ELF-1 (cell line): ENCODE data around the gene TMTC3.
"Not testable (repeated sequence)": the region's sequence is repeated elsewhere in the genome, so short reads cannot be mapped to it uniquely, and the experiment has no call there.

Experiments
- DNase-seq: peaks from one replicate; pipeline ENCODE4 v3.0.0-alpha.2; 2016; ENCODE audit warnings: low read depth, low spot score

The TMTC3 gene

DNA sequence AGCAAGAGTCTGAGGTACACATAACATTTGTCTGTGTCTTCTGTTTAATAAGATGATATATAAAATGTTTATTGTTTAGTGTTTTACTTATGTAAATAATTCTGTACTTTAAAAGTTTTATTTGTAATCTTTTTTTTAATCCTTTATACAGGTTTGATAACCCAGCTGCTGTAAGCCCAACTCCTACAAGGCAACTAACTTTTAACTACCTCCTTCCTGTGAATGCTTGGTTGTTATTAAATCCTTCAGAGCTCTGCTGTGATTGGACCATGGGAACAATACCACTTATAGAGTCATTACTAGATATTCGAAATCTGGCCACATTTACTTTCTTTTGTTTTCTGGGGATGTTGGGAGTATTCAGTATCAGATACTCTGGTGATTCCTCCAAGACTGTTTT is 24.1 kb downstream of the TMTC3 start:
- no peak for DNase-seq

DNA sequence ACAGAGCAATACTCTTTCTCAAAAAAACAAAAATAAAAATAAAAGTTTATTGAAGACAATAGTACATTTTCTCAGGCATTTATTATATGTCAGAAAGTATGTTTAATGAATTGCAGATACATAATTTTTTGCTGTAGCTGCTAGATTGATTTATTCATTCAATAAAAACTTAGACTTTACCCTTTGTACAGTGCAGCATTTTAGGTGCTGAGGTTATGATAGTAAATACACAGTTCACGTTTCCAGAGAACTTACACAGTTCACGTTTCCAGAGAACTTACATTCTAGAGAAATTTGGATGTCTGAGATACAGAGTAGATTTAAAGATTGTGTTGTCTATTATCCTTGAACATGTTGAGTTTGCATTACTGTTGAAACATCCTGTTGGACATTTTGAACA is 25.3 kb downstream of the TMTC3 start:
- DNase-seq = no peak

DNA sequence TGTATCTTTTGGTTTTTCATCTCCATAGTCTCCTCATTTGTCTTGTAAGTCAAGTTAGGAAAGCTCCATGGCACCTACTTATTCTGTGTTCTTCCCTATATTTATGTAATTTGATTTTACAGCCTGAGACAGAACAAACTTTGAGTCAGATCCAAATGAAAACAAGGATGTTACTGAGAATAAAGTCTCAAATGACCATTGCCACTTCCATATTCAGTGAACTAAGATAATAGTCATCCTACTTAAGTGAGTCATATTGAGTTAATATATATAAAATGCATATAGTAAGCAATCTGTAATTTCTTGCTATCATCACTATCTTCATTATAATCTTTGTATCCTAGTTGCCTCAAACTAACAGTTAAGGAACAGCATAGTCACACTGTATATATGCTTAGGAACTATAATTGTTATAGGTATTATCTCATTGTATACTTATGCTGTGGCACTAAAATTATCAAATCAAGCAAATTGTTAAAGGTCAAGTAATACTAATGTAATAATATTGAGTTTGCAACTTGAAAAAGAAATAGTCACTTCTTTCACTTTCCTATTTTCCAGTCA is 30.8 kb downstream of the TMTC3 start:
- no peak for DNase-seq

DNA sequence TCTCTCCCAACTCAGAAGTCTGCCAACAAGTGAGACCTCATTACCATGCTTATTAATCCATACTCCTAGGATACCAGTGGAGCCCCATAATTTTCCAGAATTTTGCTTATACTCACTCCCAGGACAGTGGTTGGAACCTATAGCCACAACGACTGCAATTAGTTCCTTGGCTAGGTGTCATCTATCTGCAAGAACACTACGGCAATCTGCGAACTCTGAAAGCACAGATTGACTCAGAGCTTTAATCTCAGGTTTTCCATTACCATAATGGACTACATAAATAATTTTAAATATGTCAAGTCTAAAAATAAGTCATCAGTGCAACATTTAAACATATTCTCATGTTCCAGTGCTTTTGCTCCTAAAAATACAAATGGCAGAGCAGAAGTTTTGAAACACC is 33.4 kb downstream of the TMTC3 start:
- no peak for DNase-seq

DNA sequence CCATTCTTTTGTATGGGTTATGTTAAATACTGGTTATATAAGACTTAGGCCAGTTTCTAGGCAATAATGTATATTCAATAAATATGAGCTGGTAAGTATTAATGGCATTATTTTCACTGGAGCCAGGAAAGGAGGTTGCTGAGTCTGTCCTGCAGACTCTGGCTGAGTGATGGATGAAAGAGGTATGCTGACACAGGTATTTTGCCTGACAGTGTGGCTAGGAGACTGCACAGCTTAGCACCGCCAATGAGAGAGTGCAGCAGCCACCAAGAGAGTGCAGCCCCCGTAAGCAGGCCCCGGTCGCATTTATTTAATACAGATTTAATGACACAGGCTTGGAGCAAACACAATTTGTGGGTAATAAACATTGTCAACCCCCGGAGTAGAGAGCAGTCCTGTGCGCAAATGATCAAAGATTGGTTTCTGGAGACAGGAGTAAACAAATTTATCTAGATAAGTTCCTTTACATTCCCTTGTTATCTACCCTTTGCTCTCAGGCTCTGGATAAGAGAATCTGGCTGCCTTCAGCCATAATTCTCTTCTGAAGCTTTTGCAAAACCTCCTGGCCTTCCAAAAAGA is 37.4 kb downstream of the TMTC3 start:
- DNase-seq = no peak

DNA sequence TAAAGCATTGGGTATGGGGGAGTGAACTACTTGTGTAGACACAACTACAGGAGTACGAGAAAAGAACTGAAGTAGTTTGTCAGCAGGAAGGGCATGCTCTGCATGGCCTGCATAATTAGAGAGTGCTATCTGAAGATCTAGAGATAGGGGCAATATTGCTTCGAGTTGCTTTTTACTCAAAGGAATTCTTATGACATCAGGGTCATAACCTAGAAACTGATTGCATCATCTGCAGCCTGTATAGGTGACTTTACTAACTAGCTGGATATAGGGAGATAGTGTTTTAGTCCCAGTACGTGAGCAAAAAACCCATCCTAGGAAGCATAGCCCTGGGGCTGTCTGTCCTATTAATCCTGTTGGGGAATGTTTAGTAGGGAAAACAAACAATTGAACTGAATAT is 39.8 kb downstream of the TMTC3 start:
- DNase-seq = no peak

DNA sequence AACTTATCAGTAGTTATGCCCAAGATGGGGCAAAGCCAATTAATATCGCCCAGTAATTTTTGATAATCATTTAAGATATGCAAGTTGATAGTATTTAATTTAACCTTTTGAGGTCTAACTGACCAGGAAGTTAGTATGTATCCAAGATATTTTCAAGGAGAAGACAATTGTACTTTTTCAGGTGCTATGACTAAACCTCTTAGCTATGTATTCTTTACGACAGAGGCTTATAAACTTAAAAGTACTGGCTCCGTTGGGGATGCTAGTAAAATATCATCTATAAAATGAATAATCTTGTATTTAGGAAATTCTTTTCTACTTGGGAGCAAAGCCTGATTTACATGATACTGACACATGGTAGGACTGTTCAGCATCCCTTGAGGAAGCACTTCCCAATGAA is 40.3 kb downstream of the TMTC3 start:
- no peak for DNase-seq

DNA sequence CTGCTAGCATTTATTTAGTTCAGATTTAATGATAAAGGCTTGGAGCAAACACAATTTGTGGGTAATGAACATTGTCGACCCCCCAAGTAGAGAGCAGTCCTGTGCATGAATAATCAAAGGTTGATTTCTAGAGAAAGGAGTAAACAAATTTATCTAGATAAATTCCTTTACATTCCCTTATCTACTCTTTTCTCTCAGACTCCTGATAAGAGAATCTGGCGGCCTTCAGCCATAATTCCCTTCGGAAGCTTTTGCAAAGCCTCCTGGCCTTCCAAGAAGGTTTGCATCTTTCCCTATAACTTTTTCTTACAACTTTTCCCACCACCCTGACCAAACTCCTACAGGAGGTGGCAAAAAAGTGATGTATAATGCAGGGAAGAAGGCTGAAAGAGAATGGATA is 42.1 kb downstream of the TMTC3 start:
- DNase-seq = no peak

DNA sequence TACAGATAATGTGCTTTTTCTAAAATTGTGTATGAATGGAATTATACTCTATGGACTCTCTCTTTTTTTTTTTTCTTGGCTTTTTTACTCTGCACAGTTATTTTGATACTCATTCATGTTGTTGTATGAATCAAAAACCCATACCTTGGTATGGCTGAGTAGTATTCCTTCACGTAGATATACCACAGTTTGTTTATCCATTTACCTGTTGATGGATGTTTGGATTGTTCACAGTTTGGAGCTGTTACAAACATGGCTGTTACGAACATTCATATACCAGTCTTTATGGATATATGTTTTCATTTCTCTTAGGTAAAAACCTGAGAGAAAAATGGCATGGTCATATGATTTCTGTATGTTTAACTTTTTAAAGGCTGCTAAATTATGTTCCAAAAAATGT is 43.2 kb downstream of the TMTC3 start:
- DNase-seq = no peak

DNA sequence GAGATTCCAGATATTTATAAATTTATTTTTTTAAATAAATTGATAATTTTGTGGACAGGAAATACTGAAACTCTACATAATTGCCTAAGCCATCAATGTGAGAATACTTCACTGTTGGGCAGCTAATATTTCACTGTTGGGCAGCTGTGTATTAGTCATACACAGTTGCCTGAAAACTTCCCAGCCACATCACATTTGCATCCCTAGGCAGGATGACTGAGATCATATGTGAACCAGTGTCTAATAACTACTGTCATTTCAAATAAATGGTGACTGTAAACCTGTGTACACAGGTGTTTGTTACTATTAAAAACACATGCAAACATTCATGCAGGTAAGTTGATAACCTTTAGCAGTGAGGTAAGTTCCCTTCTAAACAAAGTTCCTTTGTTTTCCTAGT is 43.9 kb downstream of the TMTC3 start:
- DNase-seq = no peak

DNA sequence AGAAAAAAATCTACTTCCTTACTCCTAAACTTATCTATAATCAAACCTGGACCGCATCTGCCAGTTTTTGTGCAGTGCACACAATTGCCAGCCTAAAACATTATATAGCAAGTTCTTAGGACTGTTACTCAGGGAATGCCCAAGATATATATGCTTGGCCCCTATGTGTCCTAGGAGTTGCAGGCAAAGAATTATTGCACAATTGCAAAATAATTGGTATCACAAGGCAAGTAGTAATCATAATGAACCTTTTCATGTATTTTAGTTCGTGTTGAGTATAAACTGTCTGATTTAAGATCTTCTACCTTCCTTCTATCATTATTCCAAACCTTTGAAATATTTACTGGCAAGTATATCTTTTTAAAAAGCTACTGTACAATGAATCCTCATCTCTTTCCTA is 45.5 kb downstream of the TMTC3 start:
- no peak for DNase-seq

DNA sequence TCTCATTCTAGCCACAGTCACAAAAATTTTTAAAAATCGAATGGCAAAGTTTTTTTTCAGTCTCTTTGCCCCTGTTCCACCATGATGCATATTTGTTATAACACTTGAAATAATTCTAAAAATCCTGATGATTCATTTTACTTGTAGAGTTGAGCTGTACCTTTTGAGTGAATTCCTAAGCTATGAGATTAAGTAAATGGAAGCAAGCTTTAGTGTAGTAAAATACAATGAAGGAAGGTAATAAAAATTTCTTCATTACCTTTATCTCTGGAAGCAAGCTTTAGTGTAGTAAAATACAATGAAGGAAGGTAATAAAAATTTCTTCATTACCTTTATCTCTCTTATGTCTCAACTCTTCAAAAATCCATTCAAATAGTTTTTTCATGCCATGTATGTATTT is 46.1 kb downstream of the TMTC3 start:
- no peak for DNase-seq

DNA sequence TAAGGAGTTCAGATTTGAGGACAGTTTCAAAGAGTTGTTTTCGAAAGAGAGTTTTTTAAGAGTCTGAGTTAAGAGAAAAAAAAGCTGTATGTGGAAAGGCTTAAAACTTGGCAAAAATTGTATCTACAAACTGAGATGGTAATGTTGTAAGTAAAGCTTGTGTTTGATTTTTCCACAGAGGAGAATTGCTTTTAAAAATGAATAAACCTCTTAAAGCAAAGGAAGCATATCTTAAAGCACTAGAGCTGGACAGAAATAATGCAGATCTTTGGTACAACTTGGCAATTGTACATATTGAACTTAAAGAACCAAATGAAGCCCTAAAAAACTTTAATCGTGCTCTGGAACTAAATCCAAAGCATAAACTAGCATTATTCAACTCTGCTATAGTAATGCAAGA is 50.3 kb downstream of the TMTC3 start:
- no peak for DNase-seq

DNA sequence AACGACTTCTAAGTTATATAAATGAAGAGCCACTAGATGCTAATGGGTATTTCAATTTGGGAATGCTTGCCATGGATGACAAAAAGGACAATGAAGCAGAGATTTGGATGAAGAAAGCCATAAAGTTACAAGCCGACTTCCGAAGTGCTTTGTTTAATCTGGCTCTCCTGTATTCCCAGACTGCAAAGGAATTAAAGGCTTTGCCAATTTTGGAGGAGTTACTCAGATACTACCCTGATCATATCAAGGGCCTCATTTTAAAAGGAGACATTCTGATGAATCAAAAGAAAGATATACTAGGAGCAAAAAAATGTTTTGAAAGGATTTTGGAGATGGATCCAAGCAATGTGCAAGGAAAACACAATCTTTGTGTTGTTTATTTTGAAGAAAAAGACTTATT is 52.8 kb downstream of the TMTC3 start:
- DNase-seq = no peak

DNA sequence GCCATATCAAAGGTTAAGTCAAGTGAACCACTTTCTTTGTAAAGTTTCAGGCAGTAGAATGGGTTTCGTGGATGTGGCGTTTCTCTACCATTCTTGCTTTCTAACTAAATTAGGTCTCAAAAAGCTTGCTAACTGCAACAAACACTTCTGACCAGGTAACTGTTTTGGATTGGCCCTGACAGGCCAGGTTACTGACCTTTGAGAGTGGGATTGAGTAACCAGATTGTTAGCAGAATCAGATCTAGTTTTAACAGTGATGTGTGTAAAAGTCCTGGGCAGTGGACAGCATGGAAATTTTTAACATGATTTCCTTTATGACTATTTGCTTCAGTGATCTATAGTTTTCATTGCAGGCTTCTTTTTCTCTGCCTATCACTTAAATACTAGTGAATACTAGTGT is 57.9 kb downstream of the TMTC3 start:
- no peak for DNase-seq

DNA sequence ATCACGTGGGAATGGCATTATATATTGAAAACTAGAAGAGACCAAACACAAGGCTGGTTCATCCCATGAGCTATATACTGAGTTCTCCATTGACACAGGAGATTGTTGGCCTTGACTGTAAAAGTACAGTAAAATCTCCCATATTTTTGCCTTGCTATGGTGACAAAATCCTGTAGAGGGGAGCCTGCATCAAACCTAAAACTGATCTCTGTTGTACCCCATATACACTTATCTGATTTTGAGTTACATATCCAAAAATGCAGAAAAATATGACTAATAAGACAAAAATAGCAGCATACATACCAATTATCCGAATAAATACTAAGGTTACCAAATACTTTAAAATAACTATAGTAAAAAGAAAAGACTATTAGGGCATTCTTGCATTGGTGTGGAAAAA is 60.4 kb downstream of the TMTC3 start:
- no peak for DNase-seq

DNA sequence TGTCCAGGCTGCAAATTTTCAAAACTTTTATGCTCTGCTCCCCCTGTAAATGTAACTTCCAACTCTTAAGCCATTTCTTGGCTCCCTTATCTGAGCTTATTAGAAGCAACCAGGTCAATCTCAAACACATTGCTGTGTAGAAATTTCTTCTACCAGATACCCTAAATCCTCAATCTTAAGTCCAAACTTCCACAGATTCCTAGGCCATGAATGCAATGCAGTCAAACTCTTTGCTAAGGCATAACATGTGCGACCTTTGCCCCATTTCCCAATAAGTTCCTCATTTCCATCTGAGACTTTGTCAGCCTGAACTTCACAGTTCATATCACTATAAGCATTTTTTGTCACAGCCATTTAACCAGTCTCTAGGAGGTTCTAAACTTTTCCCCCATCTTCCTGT is 64.5 kb downstream of the TMTC3 start:
- no peak for DNase-seq

DNA sequence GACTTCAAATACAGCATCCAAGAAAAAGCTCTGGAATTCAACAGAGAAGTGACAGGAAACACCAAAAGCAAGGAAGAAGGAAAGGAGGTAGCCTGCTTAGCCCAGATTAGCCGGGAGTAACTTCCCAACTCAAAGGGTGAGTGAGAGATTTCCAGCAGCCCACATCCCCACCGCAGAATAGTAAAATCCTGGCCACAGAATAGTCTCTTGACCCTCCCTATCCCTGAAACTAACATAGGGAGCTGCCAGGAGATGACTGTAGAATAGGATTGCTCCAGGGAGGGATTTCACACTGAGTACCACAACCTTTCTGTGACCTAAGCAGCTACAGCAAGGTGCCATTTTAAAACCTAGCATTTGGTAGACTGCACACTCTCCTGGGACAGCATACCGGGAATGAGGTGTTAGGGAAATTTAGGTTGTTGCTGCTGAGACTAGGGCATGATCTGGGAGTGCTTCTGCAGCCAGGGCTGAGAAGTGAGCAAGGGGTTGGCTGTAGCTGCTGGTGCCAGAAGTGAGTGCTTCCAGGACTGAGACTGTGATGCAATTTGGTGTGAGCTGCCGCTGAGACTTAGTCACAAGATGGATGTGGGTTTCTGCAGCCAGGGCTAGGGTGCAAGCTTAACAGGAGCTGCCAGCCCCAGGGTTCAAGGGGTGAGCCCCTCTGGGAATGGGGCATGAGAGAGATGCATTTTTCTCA is 66.0 kb downstream of the TMTC3 start:
- no peak for DNase-seq

DNA sequence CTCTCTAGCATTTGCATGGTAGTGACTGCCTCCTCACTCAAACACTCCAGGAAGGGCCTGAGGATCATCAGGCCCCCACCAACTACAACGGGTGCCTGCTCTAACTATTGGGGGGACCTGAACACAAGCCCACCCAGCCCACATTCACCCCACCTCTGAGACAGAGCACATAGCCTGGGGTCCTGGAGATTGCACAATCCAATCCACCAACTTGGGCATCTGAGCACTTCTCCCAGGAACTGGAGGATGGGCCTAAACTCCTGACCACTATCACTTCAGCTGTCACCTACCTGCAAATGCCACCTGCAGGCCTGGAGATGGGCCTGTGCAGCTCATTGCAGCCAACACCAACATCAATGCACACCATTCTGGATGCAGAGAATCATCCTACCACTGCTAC is 66.6 kb downstream of the TMTC3 start:
- no peak for DNase-seq

DNA sequence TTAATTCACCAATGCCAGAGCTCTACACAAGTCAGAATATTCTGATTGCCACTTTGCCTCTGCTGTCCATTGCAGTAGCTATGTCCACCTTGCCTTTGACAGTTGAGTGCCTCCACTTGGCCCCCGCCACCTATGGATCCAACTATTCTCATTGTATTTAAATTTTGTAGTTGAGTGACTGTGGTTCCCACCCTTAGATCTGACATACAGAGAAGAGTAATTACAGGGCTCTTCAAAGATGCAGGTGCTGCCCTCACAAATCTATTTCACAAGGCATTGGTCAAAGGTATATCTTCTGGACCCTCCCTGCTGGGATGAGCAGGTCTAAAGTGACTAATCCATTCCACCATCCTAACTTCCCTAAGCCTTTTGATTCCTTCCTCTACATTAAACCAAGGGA is 68.2 kb downstream of the TMTC3 start:
- DNase-seq = not testable (repeated sequence)

DNA sequence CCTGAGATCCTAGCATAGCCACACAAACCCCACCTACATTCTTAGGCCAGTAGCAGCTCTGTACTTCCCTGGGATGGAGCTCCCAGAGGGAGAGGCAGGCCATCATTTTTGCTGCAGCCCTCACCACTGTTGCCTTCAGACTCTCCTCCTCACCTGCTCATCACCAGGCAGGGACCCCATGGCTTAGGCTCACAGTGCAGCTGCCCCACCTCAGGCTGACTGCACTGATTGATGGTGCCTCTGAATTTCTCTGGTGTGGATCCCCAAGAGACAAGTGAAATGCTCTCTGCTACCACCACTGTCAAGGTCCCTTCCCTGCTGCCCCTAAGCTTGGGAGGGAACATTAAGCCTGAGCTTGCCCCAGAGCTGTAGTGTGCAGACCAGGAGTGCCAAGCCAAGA is 76.2 kb downstream of the TMTC3 start:
- no peak for DNase-seq

DNA sequence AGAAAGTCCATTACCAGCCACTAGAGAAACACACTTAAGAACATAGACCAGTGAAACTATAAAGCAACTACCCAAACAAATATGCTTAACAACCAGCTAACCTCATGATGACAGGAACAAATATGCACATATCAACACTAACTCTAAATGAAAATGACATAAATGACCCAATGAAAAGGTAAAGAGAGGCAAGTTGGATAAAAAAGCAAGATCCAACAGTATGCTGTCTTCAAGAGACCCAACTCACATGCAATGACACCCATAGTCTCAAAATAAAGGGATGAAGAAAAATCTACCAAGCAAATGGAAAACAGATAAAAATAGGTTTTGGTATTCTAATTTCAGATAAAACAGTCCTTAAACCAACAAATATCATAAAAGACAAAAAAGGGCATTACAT is 77.8 kb downstream of the TMTC3 start:
- DNase-seq = no peak

DNA sequence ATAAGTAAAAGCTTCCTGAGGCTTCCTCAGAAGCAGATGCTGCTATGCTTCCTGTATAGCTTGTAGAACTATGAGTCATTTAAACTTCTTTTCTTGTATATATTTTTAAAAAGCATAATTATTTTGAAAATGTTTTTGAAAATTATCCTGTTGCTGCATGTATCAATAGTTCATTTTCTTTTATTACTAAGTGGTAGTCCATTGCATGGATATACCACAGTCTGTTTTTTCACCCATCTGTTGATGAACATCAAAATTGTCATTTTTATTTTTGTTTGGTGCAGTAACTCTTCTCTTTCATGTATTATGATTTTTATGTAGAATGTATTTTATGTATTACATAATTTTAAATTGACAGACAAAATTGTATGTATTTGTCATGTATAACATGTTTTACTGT is 81.4 kb downstream of the TMTC3 start:
- DNase-seq = no peak

DNA sequence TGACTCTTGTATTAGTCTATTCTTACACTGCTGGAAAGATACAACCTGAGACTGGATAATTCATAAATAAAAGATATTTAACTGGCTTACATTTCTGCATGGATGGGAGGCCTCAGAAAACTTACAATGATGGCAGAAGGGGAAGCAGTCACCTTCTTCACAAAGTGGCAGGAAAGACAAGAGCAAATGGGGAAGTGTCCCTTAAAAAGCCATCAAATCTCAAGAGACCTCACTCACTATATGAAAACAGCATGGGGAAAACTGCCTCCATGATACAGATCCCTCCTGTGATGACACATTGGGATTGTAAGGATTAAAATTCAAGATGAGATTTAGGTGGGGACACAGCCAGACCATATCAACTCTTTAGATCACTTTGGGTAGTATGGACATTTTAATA is 83.7 kb downstream of the TMTC3 start:
- no peak for DNase-seq
